HEK293T (cell line): ENCODE data around the gene FBLN2.

Experiments used
- CTCF ChIA-PET: fragments of 350-600 bp; formaldehyde crosslinking; extraction: SDS; loops from one replicate; lab custom pipeline; 2021; ENCODE audit warnings: antibody characterized with exemption, inconsistent platforms; lab: Yijun Ruan, JAX
- POLR2A ChIA-PET: fragments of 350-600 bp; formaldehyde crosslinking; extraction: SDS; loops from one replicate; lab custom pipeline; 2020; ENCODE audit warnings: antibody characterized with exemption, inconsistent platforms; lab: Yijun Ruan, JAX
- DNase-seq: peaks from one replicate; pipeline ENCODE4 v3.0.0; 2012; ENCODE audit warnings: mixed read lengths; ENCODE audit errors: extremely low spot score
- ARNT ChIP-seq: fragments of 450-650 bp; IDR thresholded peaks from 2 replicates; pipeline ENCODE4 v1.6.1; 2017; ENCODE audit warnings: mild to moderate bottlenecking
- BHLHE40 ChIP-seq: fragments of 450-650 bp; IDR thresholded peaks from 2 replicates; pipeline ENCODE4 v1.6.1; 2016; ENCODE audit warnings: mild to moderate bottlenecking, moderate library complexity, borderline replicate concordance
- CTBP1 ChIP-seq: fragments of 450-650 bp; IDR thresholded peaks from 2 replicates; pipeline ENCODE4 v1.6.1; 2016; ENCODE audit warnings: borderline replicate concordance
- ELF4 ChIP-seq: fragments of 450-650 bp; IDR thresholded peaks from 2 replicates; pipeline ENCODE4 v1.6.1; 2017; ENCODE audit warnings: antibody characterized with exemption
- FOXA1 ChIP-seq: fragments of 450-650 bp; IDR thresholded peaks from 2 replicates; pipeline ENCODE4 v1.6.1; 2016; ENCODE audit warnings: mild to moderate bottlenecking
- FOXK2 ChIP-seq: fragments of 450-650 bp; IDR thresholded peaks from 2 replicates; pipeline ENCODE4 v1.6.1; 2016; ENCODE audit warnings: mild to moderate bottlenecking
- FOXM1 ChIP-seq: fragments of 450-650 bp; IDR thresholded peaks from 2 replicates; pipeline ENCODE4 v1.6.1; 2017; ENCODE audit warnings: mild to moderate bottlenecking, borderline replicate concordance
- HDGF ChIP-seq: fragments of 450-650 bp; IDR thresholded peaks from 2 replicates; pipeline ENCODE4 v1.6.1; 2017; ENCODE audit warnings: antibody characterized with exemption, borderline replicate concordance
- L3MBTL2 ChIP-seq: fragments of 450-650 bp; conservative IDR thresholded peaks from 2 replicates; pipeline ENCODE4 v1.6.1; 2016; ENCODE audit warnings: mild to moderate bottlenecking
- LEF1 ChIP-seq: fragments of 450-650 bp; IDR thresholded peaks from 2 replicates; pipeline ENCODE4 v1.6.1; 2017; ENCODE audit warnings: mild to moderate bottlenecking, borderline replicate concordance
- NFRKB ChIP-seq: fragments of 450-650 bp; IDR thresholded peaks from 2 replicates; pipeline ENCODE4 v1.6.1; 2016; ENCODE audit warnings: mild to moderate bottlenecking, moderate library complexity
- PKNOX1 ChIP-seq: fragments of 450-650 bp; IDR thresholded peaks from 2 replicates; pipeline ENCODE4 v1.6.1; 2016
- SP1 ChIP-seq: fragments of 450-650 bp; IDR thresholded peaks from 2 replicates; pipeline ENCODE4 v1.6.1; 2017
- SUZ12 ChIP-seq: fragments of 450-650 bp; IDR thresholded peaks from 2 replicates; pipeline ENCODE4 v1.6.1; 2016; ENCODE audit warnings: mild to moderate bottlenecking
- TARDBP ChIP-seq: fragments of 450-650 bp; IDR thresholded peaks from 2 replicates; pipeline ENCODE4 v1.6.1; 2016
- ZNF384 ChIP-seq: fragments of 450-650 bp; IDR thresholded peaks from 2 replicates; pipeline ENCODE4 v1.6.1; 2016

The FBLN2 gene

DNA sequence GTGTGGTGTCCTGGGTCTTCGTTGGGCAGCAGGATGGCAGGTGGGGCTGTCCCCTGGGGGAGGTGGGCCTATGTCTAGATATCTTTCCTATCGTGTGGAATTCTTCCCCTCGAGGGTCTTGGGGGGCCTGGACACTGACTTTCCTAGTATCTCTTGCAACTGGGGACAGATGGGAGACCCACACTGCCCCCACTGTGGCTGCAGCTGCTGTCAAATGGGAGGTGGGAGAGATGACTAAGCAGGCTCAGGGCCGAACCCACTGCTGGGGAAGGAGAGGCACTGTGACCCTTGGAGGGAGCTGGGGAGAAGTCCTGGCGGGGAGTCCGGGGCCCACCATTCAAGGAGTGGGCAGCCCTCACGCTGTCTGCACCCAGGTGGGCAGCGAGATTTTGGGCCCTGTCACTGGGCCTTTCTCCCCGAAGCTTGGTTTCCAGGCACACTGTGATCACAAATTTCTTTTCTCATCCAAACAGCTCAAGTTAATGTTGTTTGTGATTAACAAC, 2.9 kb upstream of the FBLN2 start:
- TF ChIP-seq NFRKB (no peak), L3MBTL2 (no peak), FOXK2 (no peak), SUZ12 (no peak), ELF4 (no peak), ARNT (no peak), LEF1 (no peak), ZNF384 (no peak), CTBP1 (no peak), PKNOX1 (no peak)
- no peak for DNase-seq
- POLR2A ChIA-PET, result no interaction called here
- CTCF ChIA-PET, result interaction anchor here (1.0 kb wide), 1 partner anchor 12 kb away, joined by 3 read pairs; no protein-coding TSS in a partner anchor

DNA sequence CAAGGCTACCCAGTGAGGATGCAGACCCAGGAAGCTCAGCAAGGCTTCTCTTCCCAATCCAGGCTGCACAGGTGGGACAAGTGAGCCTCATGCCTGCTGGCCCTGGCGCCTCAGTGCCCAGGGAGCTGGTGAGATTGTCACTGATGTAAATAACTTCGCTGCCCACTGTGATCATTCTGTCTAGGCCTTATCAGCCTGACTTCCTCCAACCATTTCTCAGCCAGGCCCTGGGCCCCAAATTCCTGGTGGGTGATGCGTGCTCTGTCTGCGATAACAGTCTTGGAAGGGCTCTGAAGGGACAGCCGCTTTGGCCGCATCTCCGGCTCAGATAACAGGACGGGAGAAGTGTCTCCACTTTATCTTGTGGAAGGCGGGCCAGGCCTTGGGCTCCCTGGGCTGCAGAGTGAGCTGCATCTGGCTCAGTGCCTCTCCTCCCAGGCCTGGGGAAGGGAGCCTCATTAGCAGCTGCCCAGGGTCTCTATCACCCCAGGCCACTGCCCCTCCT, 2.2 kb upstream of the FBLN2 start:
- DNase-seq, result no peak
- POLR2A ChIA-PET, result no interaction called here
- no peak for TF ChIP-seq L3MBTL2
- no peak for TF ChIP-seq FOXM1
- TF ChIP-seq CTBP1, result no peak
- TF ChIP-seq PKNOX1, result no peak
- no peak for TF ChIP-seq ZNF384
- TF ChIP-seq SP1, result no peak
- no peak for TF ChIP-seq TARDBP
- TF ChIP-seq ARNT, result no peak
- TF ChIP-seq LEF1, result no peak
- no peak for TF ChIP-seq NFRKB
- TF ChIP-seq HDGF, result no peak
- TF ChIP-seq FOXA1, result no peak
- no peak for TF ChIP-seq ELF4
- TF ChIP-seq FOXK2, result no peak
- TF ChIP-seq BHLHE40, result no peak
- no peak for TF ChIP-seq SUZ12
- CTCF ChIA-PET, result interaction anchor here (1.0 kb wide), 1 partner anchor 12 kb away, joined by 3 read pairs; no protein-coding TSS in a partner anchor

DNA sequence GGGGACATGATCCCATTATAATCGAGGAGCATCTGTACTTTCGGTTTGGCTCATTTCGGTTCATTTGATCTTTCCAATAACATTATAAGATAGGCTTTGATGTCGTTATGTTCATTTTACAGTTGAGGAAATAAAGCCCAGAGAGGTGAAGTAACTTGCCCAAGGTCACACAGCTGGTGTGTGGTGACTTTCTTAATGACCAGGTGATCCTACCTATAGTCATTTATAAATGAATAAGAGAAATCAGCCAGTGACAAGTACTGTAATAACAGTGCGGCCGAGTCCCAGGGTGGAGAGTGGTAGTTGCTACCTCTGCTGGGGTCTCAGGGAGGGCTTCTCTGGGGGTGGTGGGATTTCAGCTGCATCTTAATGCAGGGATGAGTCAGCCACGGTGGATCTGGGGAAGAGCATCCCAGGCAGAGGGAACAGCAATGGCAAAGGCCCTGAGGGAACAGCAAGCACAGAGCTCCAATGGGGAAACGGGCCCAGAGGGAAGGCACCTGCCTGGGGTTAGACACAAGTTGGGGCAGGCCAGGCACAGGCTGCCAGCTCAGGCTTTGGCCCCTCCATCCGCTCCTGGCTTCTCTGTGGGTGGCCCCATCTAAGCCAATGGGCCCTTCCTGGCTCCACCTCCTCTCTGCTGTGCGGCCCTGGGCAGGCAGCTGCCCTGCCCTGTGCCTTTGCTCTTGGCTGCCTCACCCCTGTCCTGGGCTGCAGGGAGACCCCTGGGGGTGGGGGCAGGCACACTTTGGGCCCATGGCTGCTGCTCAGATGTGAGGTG, 1.1 kb upstream of the FBLN2 start:
- TF ChIP-seq TARDBP (no peak), FOXK2 (no peak), NFRKB (no peak)
- ChIA-PET CTCF (no interaction called here), POLR2A (no interaction called here)
- no peak for DNase-seq

GRCh38 chr3:13549623-13550422, 898 bp downstream of the FBLN2 start:
- ChIA-PET CTCF (no interaction called here), POLR2A (no interaction called here)
- TF ChIP-seq FOXK2 (no peak), ARNT (no peak), SP1 (no peak), NFRKB (no peak), BHLHE40 (no peak), PKNOX1 (no peak), FOXM1 (no peak), TARDBP (no peak), FOXA1 (no peak), HDGF (no peak), CTBP1 (no peak), ZNF384 (no peak)
- DNase-seq, result no peak

DNA sequence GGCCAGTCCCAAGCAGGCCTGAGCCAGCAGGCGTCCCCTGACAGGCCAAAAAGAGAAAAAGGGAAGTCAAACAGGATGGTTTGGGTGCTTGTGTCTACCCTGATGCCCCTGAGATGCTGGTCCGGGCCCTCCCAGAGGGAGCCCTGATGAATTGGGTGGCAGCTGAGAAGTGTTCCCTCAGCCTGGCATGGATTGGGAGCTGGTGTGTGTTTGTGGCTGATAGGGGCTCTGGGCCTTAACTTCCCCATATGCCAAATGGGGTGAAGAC, 1.4 kb downstream of the FBLN2 start:
- POLR2A ChIA-PET, result no interaction called here
- TF ChIP-seq NFRKB (no peak), BHLHE40 (no peak), SP1 (no peak)
- DNase-seq, result no peak

DNA sequence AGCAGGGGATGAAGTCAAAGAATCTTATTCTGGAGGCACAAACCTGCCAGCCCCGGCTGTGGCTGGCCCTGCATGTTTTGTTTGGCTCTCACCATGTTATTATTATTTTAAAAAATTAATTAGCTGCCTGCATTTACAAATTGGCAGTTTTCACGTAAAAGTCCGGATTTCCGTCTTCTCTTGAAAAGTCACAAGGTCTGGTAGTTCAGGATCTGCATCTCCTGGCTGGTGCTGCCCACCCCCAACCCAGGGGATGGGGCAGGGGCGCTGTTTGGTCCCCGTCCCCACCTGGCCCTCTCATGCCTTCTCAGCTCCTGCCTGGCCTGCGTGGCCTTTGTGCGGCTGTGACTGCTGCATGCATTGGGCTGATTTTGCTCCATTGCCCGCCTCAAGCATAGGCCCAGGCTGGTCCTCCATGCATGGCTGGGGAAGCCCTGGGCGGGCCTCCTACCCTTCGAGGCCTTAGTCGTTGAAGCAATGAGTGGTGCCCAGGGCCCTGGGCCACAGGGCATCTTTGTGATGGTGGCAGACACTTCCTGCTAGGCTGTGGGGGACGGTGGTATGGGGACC, 2.0 kb downstream of the FBLN2 start:
- no peak for DNase-seq
- ChIA-PET CTCF (no interaction called here), POLR2A (no interaction called here)
- no peak for TF ChIP-seq FOXM1
- no peak for TF ChIP-seq ARNT
- TF ChIP-seq BHLHE40, result no peak
- no peak for TF ChIP-seq ELF4
- TF ChIP-seq FOXK2, result no peak

More for the DNA sequence above, 1.4 kb downstream of the FBLN2 start:
- CTCF ChIA-PET, result no interaction called here
